IPS DF 6.9 (cell line): ENCODE data around the gene OR4A15.

Experiments
- DNase-seq: peaks from one replicate; pipeline ENCODE4 v3.0.0-alpha.2; 2013; ENCODE audit warnings: low read depth, low spot score
- H3K27ac ChIP-seq: one replicate; pipeline ENCODE4 v1.5.1; 2013; ENCODE audit warnings: low read length, control low read depth
- H3K27me3 ChIP-seq: 2 replicates; pipeline ENCODE4 v1.6.1; 2013; ENCODE audit warnings: mild to moderate bottlenecking, low read length; ENCODE audit not compliant: control insufficient read depth, insufficient read depth
- H3K36me3 ChIP-seq: 2 replicates; pipeline ENCODE4 v1.6.1; 2013; ENCODE audit warnings: low read length; ENCODE audit not compliant: control insufficient read depth, insufficient read depth
- H3K4me1 ChIP-seq: 2 replicates; pipeline ENCODE4 v1.6.1; 2013; ENCODE audit warnings: low read length; ENCODE audit not compliant: control insufficient read depth, insufficient read depth
- H3K4me3 ChIP-seq: 2 replicates; pipeline ENCODE4 v1.5.1; 2013; ENCODE audit warnings: mild to moderate bottlenecking, low read length
- H3K9me3 ChIP-seq: 2 replicates; pipeline ENCODE4 v1.6.1; 2013; ENCODE audit warnings: low read length, inconsistent platforms; ENCODE audit not compliant: control insufficient read depth, insufficient read depth
- WGBS: extraction: QIAGEN DNeasy Blood & Tissue Kit; methylation state at CpG from one replicate; pipeline ENCODE4 v1.1.7; 2013; ENCODE audit warnings: mixed read lengths, missing lambda C conversion rate; ENCODE audit not compliant: insufficient read length, insufficient coverage; 5-methylcytosine and 5-hydroxymethylcytosine counted together

The OR4A15 gene

GRCh38 chr11:55367674-55368073 lies at the start of gene OR4A15:
Gene OR4A15 (plus strand): TSS chr11:55367974. CDS start chr11:55367974, 0 bp downstream.
- no peaks in the 10 kb centered on the region for H3K36me3 ChIP-seq
- H3K4me1 ChIP-seq: no peaks in the 10 kb centered on the region
- H3K9me3 ChIP-seq: peaks cover 4% of the 10 kb centered on the region
- DNase-seq: no peak
- no peak within 1 kb of the TSS for H3K27ac ChIP-seq
- H3K27me3 ChIP-seq: no peaks in the 10 kb centered on the region
- no CpG with 5 or more reads among the region's 4 CpGs for WGBS
- no peak within 1 kb of the TSS for H3K4me3 ChIP-seq

GRCh38 chr11:55324500-55324899 lies 43.3 kb upstream of the OR4A15 start:
- Histone ChIP-seq H3K9me3 (no peaks in the 10 kb centered on the region), H3K4me1 (no peaks in the 10 kb centered on the region), H3K4me3 (no peak overlapping the region), H3K27me3 (no peaks in the 10 kb centered on the region), H3K27ac (no peak overlapping the region), H3K36me3 (no peaks in the 10 kb centered on the region)
- DNase-seq: no peak
- no CpG with 5 or more reads among the region's 1 CpG for WGBS

- Histone ChIP-seq H3K36me3 (no peaks in the 10 kb centered on the region), H3K27ac (no peak within 1 kb of the TSS), H3K27me3 (no peaks in the 10 kb centered on the region), H3K9me3 (no peaks in the 10 kb centered on the region), H3K4me3 (no peak within 1 kb of the TSS), H3K4me1 (no peaks in the 10 kb centered on the region)
- DNase-seq: no peak
- no CpG with 5 or more reads among the region's 3 CpGs for WGBS
These were observed 24.9 kb upstream of the OR4A15 start, which contains the start of gene OR4A16 for GRCh38 chr11:55342901-55343300. Gene OR4A16 (plus strand): TSS chr11:55343201. CDS start chr11:55343201, 0 bp downstream.

GRCh38 chr11:55345306-55345705 lies 22.5 kb upstream of the OR4A15 start:
- DNase-seq: no peak
- no peaks in the 10 kb centered on the region for H3K36me3 ChIP-seq
- H3K4me1 ChIP-seq: no peaks in the 10 kb centered on the region
- no peaks in the 10 kb centered on the region for H3K9me3 ChIP-seq
- 100% methylated on average over 1 of the region's 1 CpG for WGBS
- H3K27me3 ChIP-seq: no peaks in the 10 kb centered on the region
- no peak overlapping the region for H3K27ac ChIP-seq
- H3K4me3 ChIP-seq: no peak overlapping the region

- no peaks in the 10 kb centered on the region for H3K36me3 ChIP-seq
- DNase-seq: no peak
- no peaks in the 10 kb centered on the region for H3K27me3 ChIP-seq
- H3K9me3 ChIP-seq: peaks cover 2% of the 10 kb centered on the region
- no peak overlapping the region for H3K27ac ChIP-seq
- H3K4me1 ChIP-seq: no peaks in the 10 kb centered on the region
- WGBS: no CpG with 5 or more reads among the region's 1 CpG
- no peak overlapping the region for H3K4me3 ChIP-seq
These were observed 18.7 kb upstream of the OR4A15 start for GRCh38 chr11:55349032-55349431.

GRCh38 chr11:55357560-55358184 lies 10.1 kb upstream of the OR4A15 start:
- Histone ChIP-seq H3K4me3 (no peak overlapping the region), H3K36me3 (no peaks in the 10 kb centered on the region), H3K4me1 (no peaks in the 10 kb centered on the region), H3K27ac (no peak overlapping the region), H3K27me3 (no peaks in the 10 kb centered on the region), H3K9me3 (peaks cover 10% of the 10 kb centered on the region)
- no peak for DNase-seq
- no CpG with 5 or more reads among the region's 1 CpG for WGBS

- WGBS: no CpG with 5 or more reads among the region's 1 CpG
These were observed 33.2 kb downstream of the OR4A15 start for GRCh38 chr11:55401011-55401410.

More at GRCh38 chr11:55401011-55401410, 33.2 kb downstream of the OR4A15 start:
- H3K27ac ChIP-seq: no peak overlapping the region
- no peaks in the 10 kb centered on the region for H3K27me3 ChIP-seq
- H3K9me3 ChIP-seq: no peaks in the 10 kb centered on the region; the same call in 1 of the 2 replicates
- DNase-seq: no peak
- H3K4me3 ChIP-seq: no peak overlapping the region
- no peaks in the 10 kb centered on the region for H3K36me3 ChIP-seq
- no peaks in the 10 kb centered on the region for H3K4me1 ChIP-seq
